Thyroid gland (tissue), 4 donors: Measurements from ENCODE around the gene IZUMO2.

Source experiments
- POLR2A ChIP-seq, 2 donors: fragments of 450-650 bp; IDR thresholded peaks; one replicate each; pipeline ENCODE4 v1.6.1; 2017; ENCODE audit warnings: antibody characterized with exemption in 2 of 2, mild to moderate bottlenecking in 2 of 2, moderate library complexity in 1 of 2
- TF ChIP-seq, protein P1 (sequence below), 6 experiments: fragments of 200-600 bp in 3 of 6; fragments of 450-650 bp in 3 of 6; sonication (generic) in 3 of 6; IDR thresholded peaks; one replicate each; pipeline ENCODE4 v1.5.1; 2016 to 2019; ENCODE audit warnings: antibody characterized with exemption in 6 of 6, mild to moderate bottlenecking in 2 of 6, inconsistent platforms in 1 of 6, moderate library complexity in 1 of 6

DNA sequence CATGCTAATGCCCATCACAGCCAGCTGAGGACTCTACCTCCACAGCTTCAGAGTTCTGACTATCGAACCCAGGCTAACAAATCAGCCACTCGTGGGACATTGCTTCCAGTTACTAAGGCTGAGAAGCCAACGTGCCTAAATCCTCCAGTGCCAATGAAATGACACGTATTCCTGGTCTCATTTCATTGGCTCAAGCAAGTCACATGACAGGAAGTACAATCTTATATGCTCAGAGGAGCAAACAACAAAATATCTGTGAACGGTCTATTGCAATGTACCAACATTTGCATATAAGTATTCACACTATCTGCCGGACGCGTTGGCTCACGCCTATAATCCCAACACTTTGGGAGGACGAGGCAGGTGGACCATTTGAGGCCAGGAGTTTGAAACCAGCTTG, 12.8 kb upstream of the IZUMO2 start:
- TF ChIP-seq, protein P1, sequence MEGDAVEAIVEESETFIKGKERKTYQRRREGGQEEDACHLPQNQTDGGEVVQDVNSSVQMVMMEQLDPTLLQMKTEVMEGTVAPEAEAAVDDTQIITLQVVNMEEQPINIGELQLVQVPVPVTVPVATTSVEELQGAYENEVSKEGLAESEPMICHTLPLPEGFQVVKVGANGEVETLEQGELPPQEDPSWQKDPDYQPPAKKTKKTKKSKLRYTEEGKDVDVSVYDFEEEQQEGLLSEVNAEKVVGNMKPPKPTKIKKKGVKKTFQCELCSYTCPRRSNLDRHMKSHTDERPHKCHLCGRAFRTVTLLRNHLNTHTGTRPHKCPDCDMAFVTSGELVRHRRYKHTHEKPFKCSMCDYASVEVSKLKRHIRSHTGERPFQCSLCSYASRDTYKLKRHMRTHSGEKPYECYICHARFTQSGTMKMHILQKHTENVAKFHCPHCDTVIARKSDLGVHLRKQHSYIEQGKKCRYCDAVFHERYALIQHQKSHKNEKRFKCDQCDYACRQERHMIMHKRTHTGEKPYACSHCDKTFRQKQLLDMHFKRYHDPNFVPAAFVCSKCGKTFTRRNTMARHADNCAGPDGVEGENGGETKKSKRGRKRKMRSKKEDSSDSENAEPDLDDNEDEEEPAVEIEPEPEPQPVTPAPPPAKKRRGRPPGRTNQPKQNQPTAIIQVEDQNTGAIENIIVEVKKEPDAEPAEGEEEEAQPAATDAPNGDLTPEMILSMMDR (IDR thresholded peaks at IDR 0.05): no peak
- no peak for TF ChIP-seq POLR2A (IDR thresholded peaks at IDR 0.05)
